ENCODE measurements around the gene KCNAB1. TPM values are rescaled to one million over a fixed set of nuclear protein-coding genes. Genes with fewer than 3 reads are reported as not detected.
A peak's percentile ranks its signal among the peaks of the same experiment; 100 is the strongest.

The KCNAB1 gene
- total and polyA plus RNA-seq, 2 of the 8 experiments (the other 6 are each of a cell fraction or from before 2014, with no cell fraction given) = 0.51 to 2.3 TPM

GRCh38 chr3:156473341-156473740 lies 353.0 kb downstream of the KCNAB1 start:
- H2BK15ac ChIP-seq (ENCODE audit: low read length) = no peak overlapping the region
- no peak overlapping the region for H3K4me2 ChIP-seq (ENCODE audit: insufficient read depth in 1 of 2, low read depth in 2 of 2, low read length in 2 of 2)
- H2BK12ac ChIP-seq (ENCODE audit: low read depth, low read length) = no peak overlapping the region
- FAIRE-seq = no peak
- no peak overlapping the region for H3K23ac ChIP-seq (ENCODE audit: insufficient read length)
- no peaks in the 10 kb centered on the region for H3K36me3 ChIP-seq (ENCODE audit: control insufficient read depth in 2 of 4, insufficient read depth in 4 of 4, low read length in 3 of 4)
- H2BK120ac ChIP-seq (replicated peaks; ENCODE audit: low read depth, low read length) = no peak overlapping the region
- H3K9ac ChIP-seq (replicated peaks in 1 of 4; ENCODE audit: extremely low read depth in 1 of 4, low read depth in 3 of 4, low read length in 3 of 4) = no peak overlapping the region
- no peak overlapping the region for H2BK5ac ChIP-seq (ENCODE audit: low read depth, low read length)
- CTCF ChIA-PET (ENCODE audit: partially characterized antibody) = interaction anchor here (0.6 to 15.1 kb wide), 18 partner anchors 8 to 370 kb away, joined by 3 to 228 read pairs (median 6); no protein-coding TSS in a partner anchor
- no peak overlapping the region for H3K4me3 ChIP-seq (ENCODE audit: extremely low read depth in 1 of 4, insufficient read depth in 2 of 4, low read depth in 3 of 4, low read length in 4 of 4)
- no peak overlapping the region for H4K91ac ChIP-seq (replicated peaks; ENCODE audit: insufficient read length, low read length)
- H2AFZ ChIP-seq (ENCODE audit: low read length) = 0 out of 2 replicates have a peak overlapping the region, but pooled peaks have one; percentile 11
- POLR2A ChIA-PET (ENCODE audit: partially characterized antibody) = no interaction called here
- H2BK20ac ChIP-seq (ENCODE audit: low read length) = no peak overlapping the region
- H4K8ac ChIP-seq (ENCODE audit: extremely low read depth, insufficient read depth, low read length) = no peak overlapping the region
- H3K23me2 ChIP-seq (ENCODE audit: low read depth, low read length) = no peaks in the 10 kb centered on the region
- H3K27ac ChIP-seq (ENCODE audit: low read depth, low read length) = no peak overlapping the region
- H2AK5ac ChIP-seq (ENCODE audit: low read depth, low read length) = no peak overlapping the region
- no peak for TF ChIP-seq CBX8 (IDR thresholded peaks at IDR 0.05; ENCODE audit: borderline replicate concordance, low read depth, low read length)
- no peak for TF ChIP-seq TAF7 (optimal IDR thresholded peaks at IDR 0.05; ENCODE audit: borderline replicate concordance, low read depth, low read length)
- no peak for TF ChIP-seq SIRT6 (IDR thresholded peaks at IDR 0.05; ENCODE audit: low read length)
- TF ChIP-seq CBX5 (IDR thresholded peaks at IDR 0.05; ENCODE audit: low read depth, low read length) = no peak
- no peak for TF ChIP-seq POU5F1 (IDR thresholded peaks at IDR 0.05; ENCODE audit: low read depth, low read length)
- TF ChIP-seq KDM5A (IDR thresholded peaks at IDR 0.05; ENCODE audit: low read length) = no peak
- TF ChIP-seq ASH2L (IDR thresholded peaks at IDR 0.05; ENCODE audit: low read length) = no peak
- TF ChIP-seq CTBP2 (IDR thresholded peaks at IDR 0.05; ENCODE audit: borderline replicate concordance, insufficient read depth, insufficient read length, low read length) = no peak
- no peak for TF ChIP-seq SIN3A (conservative IDR thresholded peaks at IDR 0.05 in 1 of 2, IDR thresholded peaks at IDR 0.05 in 1 of 2; ENCODE audit: low read depth in 1 of 2, low read length in 2 of 2)
- TF ChIP-seq JUND (IDR thresholded peaks at IDR 0.05; ENCODE audit: low read length) = no peak
- TF ChIP-seq HDAC6 (IDR thresholded peaks at IDR 0.05; ENCODE audit: low read depth, low read length) = no peak
- TF ChIP-seq MAX (IDR thresholded peaks at IDR 0.05) = no peak
- no peak for TF ChIP-seq RBBP5 (IDR thresholded peaks at IDR 0.05; ENCODE audit: borderline replicate concordance, low read depth, low read length)
- no peak for TF ChIP-seq KDM4A (IDR thresholded peaks at IDR 0.05; ENCODE audit: low read depth, low read length, severe bottlenecking)
- TF ChIP-seq GTF2F1 (IDR thresholded peaks at IDR 0.05; ENCODE audit: borderline replicate concordance, low read depth, low read length) = no peak
- no peak for TF ChIP-seq MAFK (IDR thresholded peaks at IDR 0.05; ENCODE audit: low read depth, low read length)
- no peaks in the 10 kb centered on the region for H3K4me1 ChIP-seq (replicated peaks in 1 of 4; ENCODE audit: control insufficient read depth in 3 of 4, insufficient read depth in 4 of 4, low read length in 3 of 4)
- DNase-seq (ENCODE audit: low read depth in 1 of 2, low spot score in 2 of 2) = no peak
- H3K18ac ChIP-seq (ENCODE audit: extremely low read depth, low read length) = no peak overlapping the region
- H3K79me2 ChIP-seq (ENCODE audit: control insufficient read depth in 1 of 2, insufficient read depth in 2 of 2, low read length in 2 of 2) = no peaks in the 10 kb centered on the region
- no peak overlapping the region for H4K5ac ChIP-seq (ENCODE audit: insufficient read length, low read depth, low read length)
- H3K27me3 ChIP-seq (replicated peaks in 1 of 4; ENCODE audit: control insufficient read depth in 3 of 4, extremely low read depth in 1 of 4, insufficient read depth in 3 of 4, low read length in 3 of 4) = no peaks in the 10 kb centered on the region
- no peak overlapping the region for H3K4ac ChIP-seq (replicated peaks; ENCODE audit: insufficient read length, low read depth, low read length)
- no peak overlapping the region for H3K14ac ChIP-seq (ENCODE audit: insufficient read length)
- no peaks in the 10 kb centered on the region; the same call in 1 of the 2 replicates for H3K79me1 ChIP-seq (ENCODE audit: low read depth, low read length)
- H3K9me3 ChIP-seq (ENCODE audit: insufficient read depth in 2 of 2, low read depth in 1 of 2, low read length in 1 of 2) = no peaks in the 10 kb centered on the region
- H4K20me1 ChIP-seq (replicated peaks in 1 of 2; ENCODE audit: control insufficient read depth in 1 of 2, insufficient read depth in 2 of 2, low read length in 2 of 2) = no peaks in the 10 kb centered on the region
- no peak overlapping the region for H3K56ac ChIP-seq (replicated peaks; ENCODE audit: insufficient read length, low read depth, low read length)

All from H1 (cell line).